Measurements from ENCODE around the gene SUGP2. TPM values are rescaled to one million over a fixed set of nuclear protein-coding genes. Genes with fewer than 3 reads are reported as not detected.

SUGP2 gene
- polyA plus RNA-seq, 1 donor (not counting 4 experiments of a cell fraction or from before 2014, with no cell fraction given), result 51.2 TPM

- Histone ChIP-seq H3K27ac (ENCODE audit: control insufficient read depth, insufficient read depth, low read length) (no peak overlapping the region), H3K79me2 (ENCODE audit: control insufficient read depth, insufficient read depth, low read length) (peaks cover 16% of the 10 kb centered on the region), H3K9ac (ENCODE audit: control insufficient read depth, extremely low read depth, insufficient read depth, low read length) (no peak overlapping the region), H3K9me1 (ENCODE audit: control insufficient read depth, extremely low read depth, insufficient read depth, low read length) (no peaks in the 10 kb centered on the region), H3K9me3 (ENCODE audit: control insufficient read depth, low read depth, low read length) (no peaks in the 10 kb centered on the region), H3K27me3 (ENCODE audit: control insufficient read depth, extremely low read depth, insufficient read depth, low read length) (no peaks in the 10 kb centered on the region), H2AFZ (ENCODE audit: control insufficient read depth, low read length) (no peak overlapping the region), H4K20me1 (ENCODE audit: control insufficient read depth, extremely low read depth, insufficient read depth, low read length) (no peaks in the 10 kb centered on the region), H3K36me3 (ENCODE audit: control insufficient read depth in 2 of 2, extremely low read depth in 1 of 2, insufficient read depth in 2 of 2, low read length in 2 of 2) (peaks cover 15 to 18% of the 10 kb centered on the region in 2 experiments), H3K4me2 (ENCODE audit: control insufficient read depth, extremely low read depth, insufficient read depth, low read depth, low read length) (no peak overlapping the region), H3K4me3 (ENCODE audit: control insufficient read depth in 2 of 3, extremely low read depth in 1 of 3, insufficient read depth in 2 of 3, low read depth in 1 of 3, low read length in 3 of 3) (no peak overlapping the region), H3K4me1 (ENCODE audit: control insufficient read depth, extremely low read depth, insufficient read depth, low read length) (no peaks in the 10 kb centered on the region)
- no peak for FAIRE-seq
- DNase-seq (ENCODE audit: low read depth, low spot score), result no peak
- dilution Hi-C loops (cut with MboI; ENCODE audit: extremely low pct_ligation_motif_present, low sequenced_read_pairs), result no loop called here
- TF ChIP-seq EZH2 (IDR thresholded peaks at IDR 0.05; ENCODE audit: low read length), result no peak
- TF ChIP-seq, protein P1, sequence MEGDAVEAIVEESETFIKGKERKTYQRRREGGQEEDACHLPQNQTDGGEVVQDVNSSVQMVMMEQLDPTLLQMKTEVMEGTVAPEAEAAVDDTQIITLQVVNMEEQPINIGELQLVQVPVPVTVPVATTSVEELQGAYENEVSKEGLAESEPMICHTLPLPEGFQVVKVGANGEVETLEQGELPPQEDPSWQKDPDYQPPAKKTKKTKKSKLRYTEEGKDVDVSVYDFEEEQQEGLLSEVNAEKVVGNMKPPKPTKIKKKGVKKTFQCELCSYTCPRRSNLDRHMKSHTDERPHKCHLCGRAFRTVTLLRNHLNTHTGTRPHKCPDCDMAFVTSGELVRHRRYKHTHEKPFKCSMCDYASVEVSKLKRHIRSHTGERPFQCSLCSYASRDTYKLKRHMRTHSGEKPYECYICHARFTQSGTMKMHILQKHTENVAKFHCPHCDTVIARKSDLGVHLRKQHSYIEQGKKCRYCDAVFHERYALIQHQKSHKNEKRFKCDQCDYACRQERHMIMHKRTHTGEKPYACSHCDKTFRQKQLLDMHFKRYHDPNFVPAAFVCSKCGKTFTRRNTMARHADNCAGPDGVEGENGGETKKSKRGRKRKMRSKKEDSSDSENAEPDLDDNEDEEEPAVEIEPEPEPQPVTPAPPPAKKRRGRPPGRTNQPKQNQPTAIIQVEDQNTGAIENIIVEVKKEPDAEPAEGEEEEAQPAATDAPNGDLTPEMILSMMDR (optimal IDR thresholded peaks at IDR 0.05 in 1 of 3, IDR thresholded peaks at IDR 0.05 in 1 of 3, conservative IDR thresholded peaks at IDR 0.05 in 1 of 3; ENCODE audit: extremely low read depth in 1 of 3, insufficient read depth in 2 of 3, low read length in 3 of 3), result no peak
Observed at GRCh38 chr19:19043881-19044280, 10.6 kb upstream of the SUGP2 start.

DNA sequence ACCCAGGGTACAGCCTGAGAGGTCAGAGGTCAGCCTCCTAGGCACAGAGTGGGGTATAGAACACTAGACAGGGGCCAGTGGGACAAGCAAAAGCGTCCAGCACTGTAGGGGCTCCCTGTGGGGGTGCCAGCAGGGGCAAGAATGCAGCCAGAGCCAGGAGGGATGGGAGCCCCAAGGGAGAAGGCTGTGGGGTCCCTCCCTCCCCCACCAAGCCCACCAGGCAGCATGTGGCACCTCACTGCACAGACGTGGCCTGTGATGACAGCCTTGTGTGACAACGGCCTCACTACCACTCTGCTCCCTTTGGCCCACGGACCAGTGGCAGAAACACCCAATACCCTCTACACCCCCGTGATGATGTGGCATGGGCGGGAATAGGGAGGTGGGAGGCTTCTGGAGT, 10.2 kb upstream of the SUGP2 start:
- no peak for FAIRE-seq

More for the DNA sequence above, 10.2 kb upstream of the SUGP2 start:
- Histone ChIP-seq H3K4me2 (ENCODE audit: control insufficient read depth, extremely low read depth, insufficient read depth, low read depth, low read length) (no peak overlapping the region), H3K36me3 (ENCODE audit: control insufficient read depth in 2 of 2, extremely low read depth in 1 of 2, insufficient read depth in 2 of 2, low read length in 2 of 2) (peaks cover 15 to 18% of the 10 kb centered on the region in 2 experiments), H3K9me1 (ENCODE audit: control insufficient read depth, extremely low read depth, insufficient read depth, low read length) (no peaks in the 10 kb centered on the region), H3K27ac (ENCODE audit: control insufficient read depth, insufficient read depth, low read length) (no peak overlapping the region), H3K4me1 (ENCODE audit: control insufficient read depth, extremely low read depth, insufficient read depth, low read length) (no peaks in the 10 kb centered on the region), H3K27me3 (ENCODE audit: control insufficient read depth, extremely low read depth, insufficient read depth, low read length) (no peaks in the 10 kb centered on the region), H3K9me3 (ENCODE audit: control insufficient read depth, low read depth, low read length) (no peaks in the 10 kb centered on the region), H3K79me2 (ENCODE audit: control insufficient read depth, insufficient read depth, low read length) (peaks cover 16% of the 10 kb centered on the region), H3K4me3 (ENCODE audit: control insufficient read depth in 2 of 3, extremely low read depth in 1 of 3, insufficient read depth in 2 of 3, low read depth in 1 of 3, low read length in 3 of 3) (no peak overlapping the region), H2AFZ (ENCODE audit: control insufficient read depth, low read length) (no peak overlapping the region), H3K9ac (ENCODE audit: control insufficient read depth, extremely low read depth, insufficient read depth, low read length) (no peak overlapping the region), H4K20me1 (ENCODE audit: control insufficient read depth, extremely low read depth, insufficient read depth, low read length) (no peaks in the 10 kb centered on the region)
- no peak for DNase-seq (ENCODE audit: low read depth, low spot score)
- TF ChIP-seq, protein P1 (optimal IDR thresholded peaks at IDR 0.05 in 1 of 3, IDR thresholded peaks at IDR 0.05 in 1 of 3, conservative IDR thresholded peaks at IDR 0.05 in 1 of 3; ENCODE audit: extremely low read depth in 1 of 3, insufficient read depth in 2 of 3, low read length in 3 of 3), result no peak
- no peak for TF ChIP-seq EZH2 (IDR thresholded peaks at IDR 0.05; ENCODE audit: low read length)
- dilution Hi-C loops (cut with MboI; ENCODE audit: extremely low pct_ligation_motif_present, low sequenced_read_pairs), result no loop called here

Measured in keratinocyte (primary cell).